ENCODE data around the gene PPP2R2D. TPM values are rescaled to one million over a fixed set of nuclear protein-coding genes. Genes with fewer than 3 reads are reported as not detected.

Gene PPP2R2D
- total RNA-seq, 1 experiment from 2014 or later, result 40.3 TPM

GRCh38 chr10:131905267-131905571 lies 4.4 kb downstream of the PPP2R2D start:
- TF ChIP-seq EZH2phosphoT487 (IDR thresholded peaks at IDR 0.05; ENCODE audit: borderline replicate concordance, low read length) (no peak), EZH2 (IDR thresholded peaks at IDR 0.05; ENCODE audit: low read length, unreplicated experiment) (no peak), CTCF (conservative IDR thresholded peaks at IDR 0.05; ENCODE audit: low read depth, low read length) (no peak)
- H3K9ac ChIP-seq (ENCODE audit: low read length), result no peak overlapping the region
- no peak overlapping the region for H2AFZ ChIP-seq (ENCODE audit: low read length)
- CTCF ChIA-PET, result no interaction called here
- H3K27ac ChIP-seq (ENCODE audit: low read length), result no peak overlapping the region
- H3K9me2 ChIP-seq (replicated peaks; ENCODE audit: low read length), result no peaks in the 10 kb centered on the region
- H3K4me1 ChIP-seq (ENCODE audit: insufficient read depth, low read length), result peaks cover 47% of the 10 kb centered on the region
- no peaks in the 10 kb centered on the region for H3K9me3 ChIP-seq (ENCODE audit: low read length)
- H3K4me3 ChIP-seq (ENCODE audit: low read length), result no peak overlapping the region
- peaks cover 91% of the 10 kb centered on the region for H3K79me2 ChIP-seq (ENCODE audit: low read length)
- ATAC-seq (no peak), DNase-seq (no peak)
- H3K27me3 ChIP-seq (ENCODE audit: low read length), result no peaks in the 10 kb centered on the region
- BruUV-seq (replicated peaks), result no TSS peak
- H4K20me1 ChIP-seq (ENCODE audit: low read length), result peaks cover 45% of the 10 kb centered on the region
- H3F3A ChIP-seq (ENCODE audit: low read length, unreplicated experiment), result no peaks in the 10 kb centered on the region
- no peak overlapping the region for H3K4me2 ChIP-seq (ENCODE audit: low read length)
- intact Hi-C loops (cut with micrococcal nuclease), result no loop called here
- POLR2A ChIA-PET (ENCODE audit: unreplicated experiment), result no interaction called here
- peaks cover 8% of the 10 kb centered on the region; the same call in 1 of the 2 replicates for H3K36me3 ChIP-seq (ENCODE audit: low read depth, low read length)

- TF ChIP-seq EZH2phosphoT487 (IDR thresholded peaks at IDR 0.05; ENCODE audit: borderline replicate concordance, low read length) (no peak), EZH2 (IDR thresholded peaks at IDR 0.05; ENCODE audit: low read length, unreplicated experiment) (no peak), CTCF (conservative IDR thresholded peaks at IDR 0.05; ENCODE audit: low read depth, low read length) (no peak)
- CTCF ChIA-PET, result no interaction called here
- Histone ChIP-seq H3K36me3 (ENCODE audit: low read depth, low read length) (peaks cover 8% of the 10 kb centered on the region; the same call in 1 of the 2 replicates), H2AFZ (ENCODE audit: low read length) (no peak overlapping the region), H3K9ac (ENCODE audit: low read length) (no peak overlapping the region), H3K79me2 (ENCODE audit: low read length) (peaks cover 96% of the 10 kb centered on the region), H3K4me1 (ENCODE audit: insufficient read depth, low read length) (peaks cover 47% of the 10 kb centered on the region), H4K20me1 (ENCODE audit: low read length) (peaks cover 45% of the 10 kb centered on the region), H3K4me3 (ENCODE audit: low read length) (no peak overlapping the region), H3F3A (ENCODE audit: low read length, unreplicated experiment) (no peaks in the 10 kb centered on the region), H3K27ac (ENCODE audit: low read length) (no peak overlapping the region), H3K4me2 (ENCODE audit: low read length) (no peak overlapping the region), H3K9me3 (ENCODE audit: low read length) (no peaks in the 10 kb centered on the region), H3K27me3 (ENCODE audit: low read length) (no peaks in the 10 kb centered on the region), H3K9me2 (replicated peaks; ENCODE audit: low read length) (no peaks in the 10 kb centered on the region)
- intact Hi-C loops (cut with micrococcal nuclease), result no loop called here
- no peak for DNase-seq
- POLR2A ChIA-PET (ENCODE audit: unreplicated experiment), result no interaction called here
- BruUV-seq (replicated peaks), result no TSS peak
- ATAC-seq, result no peak
Observed at GRCh38 chr10:131905603-131906268, 4.9 kb downstream of the PPP2R2D start.

GRCh38 chr10:131906269-131906639 lies 5.4 kb downstream of the PPP2R2D start:
- CTCF ChIA-PET, result no interaction called here
- Histone ChIP-seq H3K4me3 (ENCODE audit: low read length) (no peak overlapping the region), H3K9ac (ENCODE audit: low read length) (no peak overlapping the region), H4K20me1 (ENCODE audit: low read length) (peaks cover 50% of the 10 kb centered on the region), H3K27ac (ENCODE audit: low read length) (no peak overlapping the region), H3F3A (ENCODE audit: low read length, unreplicated experiment) (no peaks in the 10 kb centered on the region), H3K4me2 (ENCODE audit: low read length) (no peak overlapping the region), H3K27me3 (ENCODE audit: low read length) (no peaks in the 10 kb centered on the region), H2AFZ (ENCODE audit: low read length) (no peak overlapping the region), H3K9me2 (replicated peaks; ENCODE audit: low read length) (no peaks in the 10 kb centered on the region), H3K9me3 (ENCODE audit: low read length) (no peaks in the 10 kb centered on the region), H3K79me2 (ENCODE audit: low read length) (peaks cover 99% of the 10 kb centered on the region), H3K4me1 (ENCODE audit: insufficient read depth, low read length) (peaks cover 47% of the 10 kb centered on the region), H3K36me3 (ENCODE audit: low read depth, low read length) (peaks cover 8% of the 10 kb centered on the region; the same call in 1 of the 2 replicates)
- TF ChIP-seq CTCF (conservative IDR thresholded peaks at IDR 0.05; ENCODE audit: low read depth, low read length) (no peak), EZH2phosphoT487 (IDR thresholded peaks at IDR 0.05; ENCODE audit: borderline replicate concordance, low read length) (no peak), EZH2 (IDR thresholded peaks at IDR 0.05; ENCODE audit: low read length, unreplicated experiment) (no peak)
- intact Hi-C loops (cut with micrococcal nuclease), result no loop called here
- POLR2A ChIA-PET (ENCODE audit: unreplicated experiment), result no interaction called here
- DNase-seq (no peak), ATAC-seq (no peak)
- BruUV-seq (replicated peaks), result no TSS peak

Data from PC-3 (cell line).